ENCODE results near the gene ST6GAL1. TPM values are rescaled to one million over a fixed set of nuclear protein-coding genes. Genes with fewer than 3 reads are reported as not detected.

ST6GAL1 gene
- total and polyA plus RNA-seq, 2 of the 4 experiments (the other 2 are of a cell fraction) = 1.4 to 2.9 TPM

DNA sequence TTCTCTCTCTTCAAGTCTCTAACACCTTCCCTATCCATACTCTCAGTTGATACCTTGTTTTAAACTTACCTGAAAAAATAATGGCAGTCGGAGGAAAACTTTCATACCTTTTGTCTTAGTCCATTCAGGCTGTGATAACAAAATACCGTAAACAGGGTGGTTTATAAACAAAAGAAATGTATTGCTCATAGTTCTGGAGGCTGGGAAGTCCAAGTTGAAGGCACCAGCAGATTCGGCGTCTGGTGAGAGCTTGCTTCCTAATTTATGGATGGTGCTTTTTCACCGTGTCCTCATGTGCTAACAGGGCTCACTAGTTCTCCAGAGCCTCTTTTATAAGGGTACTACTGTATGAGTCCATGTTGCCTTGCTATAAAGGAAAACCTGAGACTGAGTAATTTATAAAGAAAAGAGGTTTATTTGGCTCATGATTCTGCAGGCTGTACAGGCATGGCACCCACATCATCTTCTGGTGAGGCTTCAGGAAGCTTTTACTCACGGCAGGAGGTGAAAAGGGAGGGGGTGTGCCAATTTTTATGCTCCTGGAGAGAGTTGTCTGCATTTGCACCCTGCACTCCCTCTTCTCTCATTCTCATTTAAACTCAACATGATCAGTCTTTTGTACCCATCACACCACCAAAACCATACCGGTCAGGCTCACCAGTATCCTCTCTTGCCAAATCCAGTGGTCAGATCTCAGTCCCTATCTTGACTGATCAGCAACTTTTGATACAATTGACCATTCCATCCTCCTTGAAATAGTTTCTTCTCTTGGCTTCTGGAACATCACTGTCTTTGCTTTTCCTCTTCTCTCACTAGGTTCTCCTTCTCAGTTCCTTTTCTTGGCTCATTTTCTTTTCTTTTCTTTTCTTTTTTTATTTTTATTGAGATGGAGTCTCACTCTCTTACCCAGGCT lies 21.6 kb downstream of the ST6GAL1 start:
- Histone ChIP-seq H4K8ac (ENCODE audit: low read depth in 2 of 2, low read length in 2 of 2) (no peak overlapping the region), H3K4me2 (ENCODE audit: low read depth, low read length) (no peak overlapping the region), H2AK9ac (replicated peaks; ENCODE audit: low read depth, low read length, poor library complexity) (no peak overlapping the region), H3K14ac (replicated peaks; ENCODE audit: low read depth, low read length) (no peak overlapping the region), H2BK15ac (ENCODE audit: low read depth, low read length) (no peak overlapping the region), H3K9me1 (ENCODE audit: insufficient read depth, low read length) (no peaks in the 10 kb centered on the region), H2BK120ac (ENCODE audit: low read depth, low read length) (no peak overlapping the region), H4K5ac (ENCODE audit: low read depth, low read length) (no peak overlapping the region), H2AFZ (replicated peaks; ENCODE audit: low read length, poor library complexity) (no peak overlapping the region), H3K79me1 (ENCODE audit: low read depth in 1 of 2, low read length in 2 of 2) (no peaks in the 10 kb centered on the region), H2BK20ac (ENCODE audit: low read depth, low read length) (no peak overlapping the region), H3K9ac (ENCODE audit: low read depth, low read length) (no peak overlapping the region), H3K4me3 (ENCODE audit: insufficient read depth, low read depth, low read length) (no peak overlapping the region), H3K9me3 (ENCODE audit: control insufficient read depth, insufficient read depth, low read length) (peaks cover 4% of the 10 kb centered on the region; the same call in 1 of the 2 replicates), H3K18ac (ENCODE audit: low read depth, low read length) (no peak overlapping the region), H3K27ac (ENCODE audit: insufficient read depth, low read length) (no peak overlapping the region), H3K27me3 (ENCODE audit: control insufficient read depth, insufficient read depth, low read length) (no peaks in the 10 kb centered on the region), H3K36me3 (ENCODE audit: control insufficient read depth, insufficient read depth, low read length) (no peaks in the 10 kb centered on the region), H3K56ac (ENCODE audit: extremely low read depth, insufficient read depth, low read length) (no peak overlapping the region), H2AK5ac (ENCODE audit: low read depth, low read length) (no peak overlapping the region), H4K20me1 (ENCODE audit: insufficient read depth, low read length) (no peaks in the 10 kb centered on the region), H3K4ac (ENCODE audit: low read depth, low read length) (no peak overlapping the region), H4K91ac (ENCODE audit: insufficient read depth, low read depth, low read length) (no peak overlapping the region), H3K4me1 (ENCODE audit: control insufficient read depth, insufficient read depth, low read length) (peaks cover 4% of the 10 kb centered on the region; the same call in 1 of the 2 replicates), H2BK5ac (ENCODE audit: low read depth, low read length, poor library complexity, severe bottlenecking) (no peak overlapping the region), H3K23ac (ENCODE audit: low read depth, low read length) (no peak overlapping the region)
- ChIA-PET CTCF (no interaction called here), POLR2A (ENCODE audit: unreplicated experiment) (no interaction called here)
- WGBS, 2 experiments (ENCODE audit: extremely low coverage in 2 of 2, insufficient read length in 1 of 2) = 100% methylated on average over 1 of the region's 7 CpGs; no CpG with 5 or more reads in 1 of the 2 experiments
- ATAC-seq (ENCODE audit: low read depth) (no peak), DNase-seq (no peak)
- no TSS peak for BruUV-seq (replicated peaks)
- in situ Hi-C loops (cut with MboI; ENCODE audit: low sequenced_read_pairs) = no loop called here
- intact Hi-C loops (cut with micrococcal nuclease) = no loop called here
- dilution Hi-C loops (cut with HindIII; ENCODE audit: low sequenced_read_pairs, unreplicated experiment) = no loop called here
- no peak for TF ChIP-seq RCOR1 (IDR thresholded peaks at IDR 0.05; ENCODE audit: insufficient replicate concordance, low read length)
- no peak for TF ChIP-seq NFE2L2 (IDR thresholded peaks at IDR 0.05; ENCODE audit: low read depth, low read length)
- TF ChIP-seq RAD21 (IDR thresholded peaks at IDR 0.05; ENCODE audit: low read length) = no peak
- TF ChIP-seq CHD1 (IDR thresholded peaks at IDR 0.05; ENCODE audit: low read depth, low read length) = no peak
- TF ChIP-seq MAZ (IDR thresholded peaks at IDR 0.05; ENCODE audit: borderline replicate concordance, low read depth, low read length) = no peak
- TF ChIP-seq CEBPB (IDR thresholded peaks at IDR 0.05; ENCODE audit: low read depth, low read length) = no peak
- no peak for TF ChIP-seq MAFK (IDR thresholded peaks at IDR 0.05; ENCODE audit: low read depth, low read length)
- TF ChIP-seq SMC3 (IDR thresholded peaks at IDR 0.05; ENCODE audit: low read depth, low read length) = no peak
- TF ChIP-seq, protein P1, sequence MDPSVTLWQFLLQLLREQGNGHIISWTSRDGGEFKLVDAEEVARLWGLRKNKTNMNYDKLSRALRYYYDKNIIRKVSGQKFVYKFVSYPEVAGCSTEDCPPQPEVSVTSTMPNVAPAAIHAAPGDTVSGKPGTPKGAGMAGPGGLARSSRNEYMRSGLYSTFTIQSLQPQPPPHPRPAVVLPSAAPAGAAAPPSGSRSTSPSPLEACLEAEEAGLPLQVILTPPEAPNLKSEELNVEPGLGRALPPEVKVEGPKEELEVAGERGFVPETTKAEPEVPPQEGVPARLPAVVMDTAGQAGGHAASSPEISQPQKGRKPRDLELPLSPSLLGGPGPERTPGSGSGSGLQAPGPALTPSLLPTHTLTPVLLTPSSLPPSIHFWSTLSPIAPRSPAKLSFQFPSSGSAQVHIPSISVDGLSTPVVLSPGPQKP (IDR thresholded peaks at IDR 0.05; ENCODE audit: borderline replicate concordance, low read depth, low read length) = no peak
- no peak for TF ChIP-seq RFX5 (IDR thresholded peaks at IDR 0.05; ENCODE audit: low read depth, low read length)
- no peak for TF ChIP-seq BHLHE40 (IDR thresholded peaks at IDR 0.05; ENCODE audit: low read depth, low read length)
- TF ChIP-seq, protein P2, sequence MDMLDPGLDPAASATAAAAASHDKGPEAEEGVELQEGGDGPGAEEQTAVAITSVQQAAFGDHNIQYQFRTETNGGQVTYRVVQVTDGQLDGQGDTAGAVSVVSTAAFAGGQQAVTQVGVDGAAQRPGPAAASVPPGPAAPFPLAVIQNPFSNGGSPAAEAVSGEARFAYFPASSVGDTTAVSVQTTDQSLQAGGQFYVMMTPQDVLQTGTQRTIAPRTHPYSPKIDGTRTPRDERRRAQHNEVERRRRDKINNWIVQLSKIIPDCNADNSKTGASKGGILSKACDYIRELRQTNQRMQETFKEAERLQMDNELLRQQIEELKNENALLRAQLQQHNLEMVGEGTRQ (IDR thresholded peaks at IDR 0.05; ENCODE audit: low read depth, low read length) = no peak
- no peak for TF ChIP-seq POLR2A (IDR thresholded peaks at IDR 0.05; ENCODE audit: low read depth, low read length)
